SJSA1 (cell line): ENCODE data around the gene DUOX2. TPM values are rescaled to one million over a fixed set of nuclear protein-coding genes. Genes with fewer than 3 reads are reported as not detected.
A peak's percentile ranks its signal among the peaks of the same experiment; 100 is the strongest.

ENCODE experiments used
- DNase-seq, 2 experiments: peaks; one replicate each; pipeline ENCODE4 v3.0.0-alpha.2; 2015 to 2020; ENCODE audit warnings: low spot score in 2 of 2, low read depth in 1 of 2
- H3K27ac ChIP-seq: fragments of 250-450 bp; sonication (Bioruptor Pico); 2 replicates; pipeline ENCODE4 v1.5.1; 2020; ENCODE audit warnings: mild to moderate bottlenecking, moderate library complexity
- H3K27me3 ChIP-seq: fragments of 250-450 bp; sonication (Bioruptor Pico); replicated peaks from 2 replicates; pipeline ENCODE4 v1.5.1; 2020; ENCODE audit warnings: mild to moderate bottlenecking, moderate library complexity
- H3K36me3 ChIP-seq: fragments of 250-450 bp; sonication (Bioruptor Pico); 2 replicates; pipeline ENCODE4 v1.5.1; 2020; ENCODE audit warnings: mild to moderate bottlenecking
- H3K4me1 ChIP-seq: fragments of 250-450 bp; sonication (Bioruptor Pico); replicated peaks from 2 replicates; pipeline ENCODE4 v1.6.1; 2021; ENCODE audit warnings: mild to moderate bottlenecking
- H3K4me3 ChIP-seq: fragments of 250-450 bp; sonication (Bioruptor Pico); 2 replicates; pipeline ENCODE4 v1.5.1; 2020; ENCODE audit warnings: mild to moderate bottlenecking
- H3K9me3 ChIP-seq: fragments of 250-450 bp; sonication (Bioruptor Pico); replicated peaks from 2 replicates; pipeline ENCODE4 v1.5.1; 2020; ENCODE audit warnings: mild to moderate bottlenecking
- total RNA-seq: library from RNA; depleted of rRNA; stranded (reverse); fragments of >200 nt; shearing (Covaris generic); gene quantifications from 2 replicates; pipeline ENCODE4 v1.2.3, GENCODE V29; 2014; rRNA removed

The DUOX2 gene
- not detected in 2 replicates for total RNA-seq

- Histone ChIP-seq H3K4me1 (no peaks in the 10 kb centered on the region), H3K27me3 (peaks cover 52% of the 10 kb centered on the region), H3K9me3 (no peaks in the 10 kb centered on the region), H3K4me3 (no peak within 1 kb of the TSS), H3K27ac (no peak within 1 kb of the TSS), H3K36me3 (no peaks in the 10 kb centered on the region)
- DNase-seq, result no peak
Observed at GRCh38 chr15:45114076-45114750, at the start of gene DUOX2, which contains the start of gene DUOXA2. Gene DUOX2, minus strand, starts transcription at chr15:45114172. Its CDS starts 761 bp downstream, at chr15:45113411. Gene DUOXA2, plus strand, starts transcription at chr15:45114326. Its CDS starts 280 bp downstream, at chr15:45114606.

GRCh38 chr15:45163508-45163856, 49.5 kb upstream of the DUOX2 start:
- Histone ChIP-seq H3K4me3 (no peak overlapping the region), H3K27ac (no peak overlapping the region), H3K9me3 (no peaks in the 10 kb centered on the region; the same call in 1 of the 2 replicates), H3K27me3 (no peaks in the 10 kb centered on the region), H3K4me1 (peaks cover 21% of the 10 kb centered on the region), H3K36me3 (no peaks in the 10 kb centered on the region)
- DNase-seq, result no peak

DNA sequence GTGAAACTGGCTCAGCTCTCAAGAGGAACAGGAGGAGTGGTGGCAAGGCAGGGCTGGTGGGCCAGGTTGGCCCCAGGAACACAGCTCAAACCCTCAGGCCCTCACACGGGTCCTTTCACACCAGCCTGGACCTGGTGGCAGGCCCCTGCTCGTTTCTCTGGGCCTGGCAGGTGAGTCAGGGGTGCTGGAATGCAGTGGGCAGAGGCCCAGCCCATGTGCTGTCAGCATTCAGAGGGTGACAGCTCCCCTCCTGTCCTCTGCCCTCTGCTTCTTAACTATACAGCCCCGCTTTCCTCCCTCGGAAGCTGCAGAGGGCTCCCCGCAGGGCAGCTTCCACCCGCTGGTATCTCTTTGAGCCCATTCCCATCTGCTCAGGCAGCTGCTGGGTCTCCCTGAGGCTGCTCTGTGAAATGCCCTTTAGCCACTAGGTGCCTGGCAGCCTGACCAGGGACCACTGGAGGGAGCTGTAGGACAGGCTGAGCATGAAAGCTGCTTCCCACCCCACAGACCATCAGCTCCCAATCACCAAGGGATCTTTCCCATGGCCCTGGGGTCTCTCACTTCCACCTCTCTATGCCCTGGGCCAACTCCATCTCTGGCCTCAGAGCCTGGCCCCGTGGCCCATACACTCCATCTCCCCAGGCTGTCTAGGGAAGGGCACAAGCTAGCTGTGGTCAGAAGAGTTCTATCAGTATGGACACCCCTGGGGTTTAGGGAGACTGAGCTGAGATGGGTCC, 49.0 kb upstream of the DUOX2 start:
- Histone ChIP-seq H3K27ac (no peak overlapping the region), H3K9me3 (no peaks in the 10 kb centered on the region; the same call in 1 of the 2 replicates), H3K4me1 (peaks cover 26% of the 10 kb centered on the region), H3K27me3 (no peaks in the 10 kb centered on the region), H3K4me3 (no peak overlapping the region), H3K36me3 (no peaks in the 10 kb centered on the region)
- DNase-seq, result peak; percentile 74 to 83

DNA sequence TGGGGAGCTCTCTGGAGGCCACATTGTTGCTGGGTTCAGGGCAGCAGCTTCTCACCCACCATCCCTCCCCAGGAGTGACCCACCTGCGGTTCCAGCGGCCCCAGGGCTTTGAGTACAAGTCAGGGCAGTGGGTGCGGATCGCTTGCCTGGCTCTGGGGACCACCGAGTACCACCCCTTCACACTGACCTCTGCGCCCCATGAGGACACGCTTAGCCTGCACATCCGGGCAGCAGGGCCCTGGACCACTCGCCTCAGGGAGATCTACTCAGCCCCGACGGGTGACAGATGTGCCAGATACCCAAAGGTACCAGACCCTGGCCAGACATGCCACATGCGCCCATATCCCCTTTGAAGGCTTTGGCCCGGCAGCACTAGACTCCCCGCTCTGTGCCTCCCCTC, 47.7 kb upstream of the DUOX2 start:
- Histone ChIP-seq H3K9me3 (no peaks in the 10 kb centered on the region; the same call in 1 of the 2 replicates), H3K4me1 (peaks cover 23% of the 10 kb centered on the region), H3K27ac (no peak overlapping the region), H3K27me3 (no peaks in the 10 kb centered on the region), H3K4me3 (no peak overlapping the region), H3K36me3 (no peaks in the 10 kb centered on the region)
- DNase-seq, result no peak

DNA sequence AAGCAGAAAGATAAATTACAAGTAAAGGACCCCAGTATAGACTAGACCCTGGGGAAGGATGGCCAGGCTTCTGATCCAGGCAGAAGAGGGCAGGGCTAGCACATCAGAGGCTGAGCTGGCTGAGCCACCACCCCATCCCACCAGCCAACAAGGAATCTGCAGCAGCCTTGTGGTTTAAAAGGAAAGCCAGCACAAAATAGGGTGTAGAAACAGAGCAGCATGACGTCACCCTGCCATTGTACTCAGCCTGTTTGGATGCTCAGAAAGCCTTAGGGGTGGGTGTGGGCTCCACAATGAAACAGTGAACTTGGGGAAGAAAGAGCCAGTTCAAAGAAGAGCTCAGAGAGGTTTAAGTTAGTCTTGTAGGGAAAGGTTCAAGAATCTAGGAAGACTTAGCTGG, 44.0 kb upstream of the DUOX2 start:
- no peak overlapping the region for H3K4me3 ChIP-seq
- H3K9me3 ChIP-seq, result no peaks in the 10 kb centered on the region
- peak; percentile 73 to 79 for DNase-seq
- no peaks in the 10 kb centered on the region for H3K36me3 ChIP-seq
- no peaks in the 10 kb centered on the region for H3K27me3 ChIP-seq
- H3K27ac ChIP-seq, result no peak overlapping the region
- H3K4me1 ChIP-seq, result peaks cover 11% of the 10 kb centered on the region

DNA sequence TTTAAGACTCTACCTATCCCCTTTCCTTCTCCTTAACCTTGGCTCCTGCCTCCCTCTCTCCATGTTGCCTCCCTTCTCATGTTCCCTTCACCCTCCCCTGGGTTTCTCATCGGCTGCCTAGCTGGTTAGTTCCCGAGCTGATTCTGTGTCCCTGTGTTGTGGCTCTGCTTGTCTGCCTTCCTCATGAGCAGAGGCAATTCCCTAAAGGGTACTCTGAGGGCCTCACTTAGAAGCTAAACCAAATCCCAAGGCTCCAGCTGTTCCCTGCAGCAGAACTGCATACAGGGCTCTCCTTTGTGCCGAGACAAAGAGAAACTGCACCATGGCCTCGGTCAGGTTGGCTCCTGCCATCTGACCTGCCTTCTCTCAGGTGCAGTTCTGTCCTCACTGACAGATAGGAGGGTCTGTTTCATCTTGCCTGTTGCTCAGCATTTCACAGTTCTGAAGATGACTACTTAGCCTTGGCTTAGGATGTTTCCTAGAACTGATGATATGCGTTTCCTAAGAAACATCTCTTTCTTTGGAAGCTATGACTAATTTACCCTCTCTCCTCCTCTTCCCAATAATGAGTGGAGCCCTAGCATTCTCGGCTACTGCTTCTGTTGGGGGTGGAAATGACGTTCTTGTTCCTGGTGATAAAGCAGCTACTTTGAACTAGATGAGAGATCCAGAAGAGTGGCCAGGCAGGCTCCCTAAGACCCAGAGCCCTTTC, 42.9 kb upstream of the DUOX2 start:
- no peak for DNase-seq
- no peaks in the 10 kb centered on the region for H3K36me3 ChIP-seq
- no peak overlapping the region for H3K27ac ChIP-seq
- no peak overlapping the region for H3K4me3 ChIP-seq
- H3K27me3 ChIP-seq, result no peaks in the 10 kb centered on the region
- peaks cover 7% of the 10 kb centered on the region for H3K4me1 ChIP-seq
- no peaks in the 10 kb centered on the region for H3K9me3 ChIP-seq

DNA sequence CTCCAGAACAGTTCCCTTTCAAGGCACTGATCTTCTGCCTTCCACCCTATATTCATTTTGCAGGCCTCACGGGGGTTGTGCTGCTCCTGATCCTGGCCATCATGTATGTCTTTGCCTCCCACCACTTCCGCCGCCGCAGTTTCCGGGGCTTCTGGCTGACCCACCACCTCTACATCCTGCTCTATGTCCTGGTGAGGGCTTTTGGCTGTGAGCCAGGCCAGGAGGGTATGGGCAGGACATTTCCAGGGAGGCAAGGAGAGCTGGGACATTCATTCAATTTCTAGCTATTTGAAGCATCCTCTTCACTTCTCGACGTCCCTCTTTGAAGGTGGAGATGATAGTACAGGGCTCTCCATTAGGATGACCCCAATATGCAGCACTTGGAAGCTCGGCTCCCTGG, 41.8 kb upstream of the DUOX2 start:
- DNase-seq, result no peak
- H3K36me3 ChIP-seq, result no peaks in the 10 kb centered on the region
- no peaks in the 10 kb centered on the region for H3K27me3 ChIP-seq
- H3K4me1 ChIP-seq, result peaks cover 7% of the 10 kb centered on the region
- H3K9me3 ChIP-seq, result no peaks in the 10 kb centered on the region
- H3K27ac ChIP-seq, result no peak overlapping the region
- H3K4me3 ChIP-seq, result no peak overlapping the region

DNA sequence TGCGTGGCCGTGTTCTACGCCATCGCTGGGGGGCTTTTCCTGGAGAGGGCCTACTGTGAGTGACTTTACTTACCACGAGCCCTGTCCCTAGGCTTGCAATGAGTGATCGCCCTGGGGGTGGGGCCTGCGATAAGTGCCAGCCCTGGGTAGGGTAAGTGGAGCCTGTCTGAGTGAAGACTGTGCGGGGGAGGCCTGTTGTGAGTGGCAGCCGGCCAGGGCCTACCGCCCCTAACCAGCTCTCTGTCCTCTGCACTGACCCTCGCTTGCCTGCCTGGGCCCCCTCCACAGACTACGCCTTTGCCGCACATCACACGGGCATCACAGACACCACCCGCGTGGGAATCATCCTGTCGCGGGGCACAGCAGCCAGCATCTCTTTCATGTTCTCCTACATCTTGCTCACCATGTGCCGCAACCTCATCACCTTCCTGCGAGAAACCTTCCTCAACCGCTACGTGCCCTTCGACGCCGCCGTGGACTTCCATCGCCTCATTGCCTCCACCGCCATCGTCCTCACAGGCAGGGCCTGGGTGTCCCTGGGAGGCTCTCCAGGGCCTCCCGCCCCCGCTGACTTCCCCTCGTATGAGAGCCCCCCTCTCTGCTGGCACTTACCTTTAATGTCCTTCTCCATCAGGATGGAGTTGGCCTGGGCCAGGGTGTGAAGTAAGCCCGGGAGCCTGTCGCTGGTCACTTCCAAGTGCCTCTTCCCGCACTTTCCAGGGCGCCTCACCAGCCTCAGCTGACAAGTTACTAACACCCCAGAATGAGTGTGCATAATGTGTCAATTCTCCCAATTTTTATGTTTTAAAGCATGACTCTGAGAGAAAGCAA, 38.2 kb upstream of the DUOX2 start:
- Histone ChIP-seq H3K36me3 (no peaks in the 10 kb centered on the region), H3K4me3 (no peak overlapping the region), H3K9me3 (no peaks in the 10 kb centered on the region), H3K27ac (no peak overlapping the region), H3K4me1 (no peaks in the 10 kb centered on the region), H3K27me3 (no peaks in the 10 kb centered on the region)
- no peak for DNase-seq

GRCh38 chr15:45150997-45151396, 37.0 kb upstream of the DUOX2 start:
- no peak for DNase-seq
- Histone ChIP-seq H3K4me1 (no peaks in the 10 kb centered on the region), H3K27me3 (no peaks in the 10 kb centered on the region), H3K4me3 (no peak overlapping the region), H3K27ac (no peak overlapping the region), H3K36me3 (no peaks in the 10 kb centered on the region), H3K9me3 (no peaks in the 10 kb centered on the region)

- Histone ChIP-seq H3K36me3 (no peaks in the 10 kb centered on the region), H3K4me1 (no peaks in the 10 kb centered on the region), H3K27me3 (no peaks in the 10 kb centered on the region), H3K9me3 (no peaks in the 10 kb centered on the region), H3K27ac (no peak overlapping the region), H3K4me3 (no peak overlapping the region)
- DNase-seq, result no peak
Observed at GRCh38 chr15:45150481-45150880, 36.5 kb upstream of the DUOX2 start.

DNA sequence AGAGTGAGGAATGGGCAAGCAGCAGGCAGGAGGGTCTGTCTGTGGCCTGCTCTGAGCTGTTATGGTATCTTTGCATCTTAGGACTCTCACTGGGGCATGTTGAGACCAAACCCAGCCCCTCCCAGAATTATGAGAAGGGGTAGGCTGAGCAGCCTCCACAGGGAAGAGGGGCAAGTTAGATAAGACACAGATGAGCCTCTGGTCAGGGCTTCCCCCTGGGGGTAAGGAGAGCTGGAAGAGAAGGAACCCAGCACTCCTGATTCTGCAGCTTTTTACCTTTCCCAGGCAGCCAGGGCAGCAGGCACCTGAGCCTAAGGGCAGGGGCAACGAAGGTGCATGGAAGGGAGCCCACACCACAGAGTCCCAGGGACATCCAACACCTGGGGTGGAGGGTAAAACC, 35.1 kb upstream of the DUOX2 start:
- no peak for DNase-seq

DNA sequence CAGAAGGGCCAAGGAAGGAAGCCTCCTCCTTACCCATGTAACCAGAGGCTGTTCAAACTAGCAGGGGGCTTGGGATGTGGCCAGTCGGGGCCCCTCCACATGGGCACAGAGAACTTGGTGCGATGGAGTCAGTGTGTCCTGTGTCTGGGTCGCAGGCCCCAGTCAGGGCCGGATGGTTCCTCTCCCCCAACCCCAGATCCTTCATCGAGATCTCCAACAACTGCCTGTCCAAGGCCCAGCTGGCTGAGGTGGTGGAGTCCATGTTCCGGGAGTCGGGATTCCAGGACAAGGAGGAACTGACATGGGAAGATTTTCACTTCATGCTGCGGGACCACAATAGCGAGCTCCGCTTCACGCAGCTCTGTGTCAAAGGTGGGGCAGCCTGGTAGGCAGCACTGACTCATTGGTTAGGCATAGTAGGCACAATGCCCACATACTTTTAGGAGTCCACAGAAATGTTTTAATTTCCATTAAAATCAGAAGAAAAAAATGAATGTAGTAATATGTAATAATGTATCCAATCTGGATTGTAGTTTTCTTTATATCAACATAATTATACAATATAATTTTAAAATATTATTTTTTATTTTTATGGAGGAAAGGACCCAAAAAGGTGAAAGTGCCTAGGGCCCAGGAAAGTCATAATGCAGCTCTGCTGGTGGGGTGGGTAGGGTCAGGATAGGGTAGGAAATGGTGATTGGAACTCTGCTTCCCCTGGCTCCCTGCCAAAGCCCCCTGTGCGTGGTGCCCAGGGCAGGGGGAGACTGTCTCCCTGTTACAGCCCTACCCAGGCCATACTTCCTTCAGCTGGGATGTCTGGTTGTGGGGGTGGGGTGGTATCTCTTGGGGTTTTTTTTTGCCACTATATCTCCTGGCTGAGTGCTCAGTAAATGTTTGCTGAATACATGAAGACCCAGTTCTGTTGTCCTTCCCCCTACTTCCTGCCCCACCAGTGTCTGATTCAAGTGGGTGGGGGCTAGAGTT, 34.4 kb upstream of the DUOX2 start:
- no peak for DNase-seq
- Histone ChIP-seq H3K9me3 (no peaks in the 10 kb centered on the region), H3K27me3 (no peaks in the 10 kb centered on the region), H3K4me3 (no peak overlapping the region), H3K4me1 (no peaks in the 10 kb centered on the region), H3K36me3 (no peaks in the 10 kb centered on the region), H3K27ac (no peak overlapping the region)

More for the DNA sequence above, 35.1 kb upstream of the DUOX2 start:
- no peaks in the 10 kb centered on the region for H3K27me3 ChIP-seq
- H3K9me3 ChIP-seq, result no peaks in the 10 kb centered on the region
- H3K27ac ChIP-seq, result no peak overlapping the region
- H3K4me1 ChIP-seq, result no peaks in the 10 kb centered on the region
- no peaks in the 10 kb centered on the region for H3K36me3 ChIP-seq
- H3K4me3 ChIP-seq, result no peak overlapping the region
